WTC11 (cell line): Measurements from ENCODE around the gene TMEM87A. TPM values are rescaled to one million over a fixed set of nuclear protein-coding genes. Genes with fewer than 3 reads are reported as not detected.

ENCODE experiments used
- ATAC-seq: fragments of 200-7000 bp; cut with Tn5 transposase; 2 replicates; pipeline ENCODE4 v1.10.0; 2021; ENCODE audit warnings: mild to moderate bottlenecking, moderate library complexity
- CTCF ChIA-PET: fragments of 300-600 bp; sonication (Branson Sonifier 250); formaldehyde crosslinking; loops from one replicate; lab custom pipeline; 2021; ENCODE audit warnings: antibody characterized with exemption; lab: Charles Lee
- POLR2A ChIA-PET: fragments of 350-600 bp; sonication (Branson Sonifier 250); formaldehyde crosslinking; loops from one replicate; lab custom pipeline; 2021; ENCODE audit warnings: antibody characterized with exemption; lab: Charles Lee
- DNase-seq: peaks from one replicate; pipeline ENCODE4 v3.0.0; 2021; ENCODE audit warnings: low spot score
- H3K27ac Mint-ChIP-seq: 2 replicates; pipeline ENCODE4 v1.8.0; 2021; ENCODE audit warnings: mixed read lengths
- H3K27me3 Mint-ChIP-seq: 2 replicates; pipeline ENCODE4 v1.8.0; 2021; ENCODE audit warnings: low read depth, mild to moderate bottlenecking, moderate library complexity, mixed read lengths
- H3K36me3 Mint-ChIP-seq: 2 replicates; pipeline ENCODE4 v1.8.0; 2021; ENCODE audit warnings: mixed read lengths
- H3K4me1 Mint-ChIP-seq: 2 replicates; pipeline ENCODE4 v1.8.0; 2022; ENCODE audit warnings: mixed read lengths
- H3K4me3 Mint-ChIP-seq: 2 replicates; pipeline ENCODE4 v1.8.0; 2021; ENCODE audit warnings: mild to moderate bottlenecking, moderate library complexity, mixed read lengths
- H3K9me3 Mint-ChIP-seq: 2 replicates; pipeline ENCODE4 v1.8.0; 2021; ENCODE audit warnings: mixed read lengths
- AR ChIP-seq: fragments of 250-450 bp; sonication (Bioruptor Pico); IDR thresholded peaks from 2 replicates; pipeline ENCODE4 v1.9.0; 2021; ENCODE audit warnings: mild to moderate bottlenecking
- ATF2 ChIP-seq: sonication (generic); formaldehyde crosslinking; IDR thresholded peaks from 2 replicates; pipeline ENCODE4 v1.8.1; 2022; ENCODE audit warnings: low read depth, missing genetic modification reagents, borderline replicate concordance
- CBFB ChIP-seq: sonication (generic); formaldehyde crosslinking; IDR thresholded peaks from 2 replicates; pipeline ENCODE4 v1.8.1; 2022; ENCODE audit warnings: mild to moderate bottlenecking, low read depth, missing genetic modification reagents
- CDX4 ChIP-seq: fragments of 250-450 bp; sonication (Bioruptor Pico); IDR thresholded peaks from 2 replicates; pipeline ENCODE4 v1.9.0; 2021; ENCODE audit warnings: moderate library complexity, mild to moderate bottlenecking, inconsistent platforms, borderline replicate concordance
- CTCF ChIP-seq: fragments of 200-600 bp; IDR thresholded peaks from 2 replicates; pipeline ENCODE4 v1.8.0; 2022; ENCODE audit warnings: antibody characterized with exemption
- ERG ChIP-seq: fragments of 250-450 bp; sonication (Bioruptor Pico); IDR thresholded peaks from 2 replicates; pipeline ENCODE4 v1.8.0; 2021; ENCODE audit warnings: mild to moderate bottlenecking
- ETV6 ChIP-seq: sonication (generic); formaldehyde crosslinking; IDR thresholded peaks from 2 replicates; pipeline ENCODE4 v1.8.1; 2022; ENCODE audit warnings: mild to moderate bottlenecking, missing genetic modification reagents
- FOXK1 ChIP-seq: sonication (generic); formaldehyde crosslinking; IDR thresholded peaks from 2 replicates; pipeline ENCODE4 v1.8.0; 2022; ENCODE audit warnings: mild to moderate bottlenecking, moderate library complexity, missing genetic modification reagents
- FOXP4 ChIP-seq: sonication (generic); formaldehyde crosslinking; IDR thresholded peaks from 2 replicates; pipeline ENCODE4 v1.8.0; 2022; ENCODE audit warnings: mild to moderate bottlenecking, missing genetic modification reagents
- PREB ChIP-seq: sonication (generic); formaldehyde crosslinking; IDR thresholded peaks from 2 replicates; pipeline ENCODE4 v1.8.1; 2022; ENCODE audit warnings: mild to moderate bottlenecking, missing genetic modification reagents, moderate library complexity, borderline replicate concordance
- RELA ChIP-seq: sonication (generic); formaldehyde crosslinking; IDR thresholded peaks from 2 replicates; pipeline ENCODE4 v1.8.1; 2022; ENCODE audit warnings: missing genetic modification reagents, mild to moderate bottlenecking, borderline replicate concordance
- TCF7 ChIP-seq: sonication (generic); formaldehyde crosslinking; IDR thresholded peaks from 2 replicates; pipeline ENCODE4 v1.8.0; 2022; ENCODE audit warnings: mild to moderate bottlenecking, low read depth, missing genetic modification reagents, moderate library complexity
- TP53 ChIP-seq: sonication (generic); formaldehyde crosslinking; IDR thresholded peaks from 2 replicates; pipeline ENCODE4 v1.8.1; 2023; ENCODE audit warnings: mild to moderate bottlenecking, missing genetic modification reagents
- USF1 ChIP-seq: sonication (generic); formaldehyde crosslinking; IDR thresholded peaks from 2 replicates; pipeline ENCODE4 v1.8.0; 2022; ENCODE audit warnings: mild to moderate bottlenecking, missing genetic modification reagents
- ZNF219 ChIP-seq: sonication (generic); formaldehyde crosslinking; IDR thresholded peaks from 2 replicates; pipeline ENCODE4 v1.8.0; 2023; ENCODE audit warnings: missing genetic modification reagents, mild to moderate bottlenecking, borderline replicate concordance
- ZNF425 ChIP-seq: fragments of 250-450 bp; sonication (Bioruptor Pico); conservative IDR thresholded peaks from 2 replicates; pipeline ENCODE4 v1.9.0; 2021; ENCODE audit warnings: mild to moderate bottlenecking
- ZNF512 ChIP-seq: sonication (generic); formaldehyde crosslinking; IDR thresholded peaks from 2 replicates; pipeline ENCODE4 v1.8.1; 2022; ENCODE audit warnings: missing genetic modification reagents, borderline replicate concordance
- total RNA-seq: library from RNA; stranded (reverse); gene quantifications from 3 replicates; pipeline ENCODE4 v1.2.3, GENCODE V29; 2021

Gene TMEM87A
- total RNA-seq, 1 experiment from 2014 or later = 32.4 TPM

GRCh38 chr15:42283671-42284070, 10.4 kb upstream of the TMEM87A start (continued):
- TF ChIP-seq ZNF425 = no peak
- TF ChIP-seq AR (CRISPR knock-in tag) = no peak
- no peak for TF ChIP-seq PREB (CRISPR knock-in tag)
- no peak for TF ChIP-seq USF1 (CRISPR knock-in tag)
- no peak for TF ChIP-seq ERG (CRISPR knock-in tag)

- Mint-ChIP-seq H3K9me3 (no peaks in the 10 kb centered on the region), H3K36me3 (peaks cover 2% of the 10 kb centered on the region; the same call in 1 of the 2 replicates), H3K27ac (0 out of 2 replicates have a peak overlapping the region, but pooled peaks have one; percentile 32), H3K27me3 (no peaks in the 10 kb centered on the region), H3K4me1 (no peaks in the 10 kb centered on the region), H3K4me3 (no peak overlapping the region)
- CTCF ChIA-PET = interaction anchor here (0.9 kb wide), 1 partner anchor 10 kb away, joined by 3 read pairs; the partner anchor contains the start of genes GANC and TMEM87A
- POLR2A ChIA-PET = no interaction called here
- no peak for DNase-seq
- ATAC-seq = no peak
- TF ChIP-seq TP53 = no peak
- no peak for TF ChIP-seq ZNF219
- TF ChIP-seq FOXK1 (CRISPR knock-in tag) = no peak
- TF ChIP-seq CBFB (CRISPR knock-in tag) = no peak
- TF ChIP-seq CTCF = no peak
- TF ChIP-seq ATF2 = no peak
- no peak for TF ChIP-seq ETV6 (CRISPR knock-in tag)
- TF ChIP-seq CDX4 (CRISPR knock-in tag) = no peak
- no peak for TF ChIP-seq ZNF512 (CRISPR knock-in tag)
- no peak for TF ChIP-seq RELA (CRISPR knock-in tag)
- no peak for TF ChIP-seq TCF7 (CRISPR knock-in tag)
- TF ChIP-seq FOXP4 = no peak
These were observed 9.7 kb upstream of the TMEM87A start for GRCh38 chr15:42282926-42283325.
